CD8-positive, alpha-beta memory T cell (primary cell): ENCODE results near the gene ANKRD42. TPM values are rescaled to one million over a fixed set of nuclear protein-coding genes. Genes with fewer than 3 reads are reported as not detected.
A peak's percentile ranks its signal among the peaks of the same experiment; 100 is the strongest.
"Not testable (repeated sequence)": the region's sequence is repeated elsewhere in the genome, so short reads cannot be mapped to it uniquely, and the experiment has no call there.

Experiments used
- CTCF ChIA-PET: fragments of 350-600 bp; sonication (Branson Sonifier 250); formaldehyde crosslinking; loops from one replicate; lab custom pipeline; 2021; ENCODE audit warnings: antibody characterized with exemption; lab: Charles Lee
- POLR2A ChIA-PET: fragments of 350-600 bp; sonication (Branson Sonifier 250); formaldehyde crosslinking; loops from one replicate; lab custom pipeline; 2021; ENCODE audit warnings: antibody characterized with exemption; lab: Charles Lee
- DNase-seq, 5 donors: peaks; one replicate each; pipeline versions ENCODE4 v3.0.0 to v3.0.0-alpha.2; 2020 to 2022; ENCODE audit warnings: mixed read lengths in 1 of 5
- H3K27ac ChIP-seq: one replicate; pipeline ENCODE4 v1.7.0; 2013; ENCODE audit warnings: low read depth, mild to moderate bottlenecking, low read length, moderate library complexity
- H3K27me3 ChIP-seq: 2 replicates; pipeline ENCODE4 v1.7.0; 2013; ENCODE audit warnings: low read length, mild to moderate bottlenecking; ENCODE audit not compliant: insufficient read depth, poor library complexity, severe bottlenecking
- H3K36me3 ChIP-seq: 2 replicates; pipeline ENCODE4 v1.7.0; 2013; ENCODE audit warnings: mild to moderate bottlenecking, low read length, moderate library complexity; ENCODE audit not compliant: insufficient read depth
- H3K4me1 ChIP-seq: 2 replicates; pipeline ENCODE4 v1.7.0; 2013; ENCODE audit warnings: mild to moderate bottlenecking, low read length, moderate library complexity; ENCODE audit not compliant: insufficient read depth
- H3K4me3 ChIP-seq: 2 replicates; pipeline ENCODE4 v1.7.0; 2013; ENCODE audit warnings: mild to moderate bottlenecking, low read length
- H3K9me3 ChIP-seq: 2 replicates; pipeline ENCODE4 v1.7.0; 2013; ENCODE audit warnings: mild to moderate bottlenecking, low read length
- H3K27ac Mint-ChIP-seq, 8 donors: one replicate each; pipeline ENCODE4 v1.8.0; 2020 to 2021; ENCODE audit warnings: mixed read lengths in 8 of 8, mild to moderate bottlenecking in 6 of 8, inconsistent platforms in 3 of 8, moderate library complexity in 3 of 8
- H3K27me3 Mint-ChIP-seq, 2 donors: one replicate each; pipeline ENCODE4 v1.8.0; 2020 to 2021; ENCODE audit warnings: mixed read lengths in 2 of 2, mild to moderate bottlenecking in 1 of 2, moderate library complexity in 1 of 2
- H3K36me3 Mint-ChIP-seq, 3 donors: one replicate each; pipeline ENCODE4 v1.8.0; 2020 to 2021; ENCODE audit warnings: mixed read lengths in 3 of 3, inconsistent platforms in 1 of 3, mild to moderate bottlenecking in 1 of 3
- H3K4me1 Mint-ChIP-seq, 3 donors: one replicate each; pipeline ENCODE4 v1.8.0; 2020 to 2021; ENCODE audit warnings: mixed read lengths in 3 of 3, inconsistent platforms in 1 of 3, mild to moderate bottlenecking in 1 of 3
- H3K4me3 Mint-ChIP-seq, 7 donors: one replicate each; pipeline ENCODE4 v1.8.0; 2020 to 2021; ENCODE audit warnings: mixed read lengths in 7 of 7, mild to moderate bottlenecking in 6 of 7, moderate library complexity in 4 of 7, inconsistent platforms in 2 of 7
- H3K9me3 Mint-ChIP-seq, 5 donors: one replicate each; pipeline ENCODE4 v1.8.0; 2020 to 2022; ENCODE audit warnings: mixed read lengths in 5 of 5, mild to moderate bottlenecking in 3 of 5, moderate library complexity in 2 of 5, inconsistent platforms in 1 of 5
- polyA plus RNA-seq: library from polyadenylated mRNA; unstranded; fragments of 300-500 nt; fragmentation: Illumina TruSeq; gene quantifications from one replicate; pipeline ENCODE4 v1.2.3, GENCODE V29; 2021
- total RNA-seq, 2 experiments: library from RNA; stranded (reverse); gene quantifications; one replicate each; pipeline ENCODE4 v1.2.3, GENCODE V29; 2021

Gene ANKRD42
- total and polyA plus RNA-seq, 3 experiments from 2014 or later = 6.0 to 10.3 (median 9.7) TPM

- CTCF ChIA-PET = interaction anchor here (1.0 to 1.9 kb wide), 6 partner anchors 38 to 327 kb away, joined by 3 to 6 read pairs (median 4); partner anchors contain the start of genes CCDC90B, DDIAS and PCF11
- H3K27me3 ChIP-seq = no peaks in the 10 kb centered on the region
- H3K27ac ChIP-seq = peak overlapping the region; percentile 99
- Mint-ChIP-seq H3K27me3 (peaks cover 0 to 3% of the 10 kb centered on the region in 2 donors), H3K27ac (peak overlapping the region; percentile 98 to 100 (median 100)), H3K4me3 (peak overlapping the region; percentile 98 to 100 (median 99)), H3K9me3 (no peaks in the 10 kb centered on the region), H3K4me1 (peaks cover 50 to 65% (median 57%) of the 10 kb centered on the region in 3 donors), H3K36me3 (peaks cover 0 to 48% (median 11%) of the 10 kb centered on the region in 3 donors)
- no peaks in the 10 kb centered on the region for H3K9me3 ChIP-seq
- H3K4me1 ChIP-seq = peaks cover 34% of the 10 kb centered on the region
- peaks cover 5% of the 10 kb centered on the region for H3K36me3 ChIP-seq
- POLR2A ChIA-PET = interaction anchor here (0.6 to 2.5 kb wide), 6 partner anchors 9 to 293 kb away, joined by 3 to 22 read pairs (median 5); partner anchors contain the start of genes CCDC90B, DDIAS and PCF11
- peak overlapping the region; percentile 96 for H3K4me3 ChIP-seq
- DNase-seq = peak; percentile 58 to 84 (median 69)
These were observed 1.0 kb downstream of the ANKRD42 start for GRCh38 chr11:83194281-83195142.

- Mint-ChIP-seq H3K36me3 (peaks cover 4 to 50% (median 14%) of the 10 kb centered on the region in 3 donors), H3K4me3 (peak overlapping the region; percentile 98 to 100 (median 99)), H3K4me1 (peaks cover 54 to 70% (median 62%) of the 10 kb centered on the region in 3 donors), H3K27me3 (peaks cover 0 to 3% of the 10 kb centered on the region in 2 donors), H3K27ac (peak overlapping the region; percentile 98 to 100 (median 100)), H3K9me3 (no peaks in the 10 kb centered on the region)
- H3K4me1 ChIP-seq = peaks cover 34% of the 10 kb centered on the region
- H3K36me3 ChIP-seq = peaks cover 5% of the 10 kb centered on the region
- ChIA-PET POLR2A (interaction anchor here (0.6 to 2.5 kb wide), 3 partner anchors 38 to 127 kb away, joined by 3 to 22 read pairs (median 4); partner anchors contain the start of genes CCDC90B and PCF11), CTCF (interaction anchor here (1.1 to 1.4 kb wide), 3 partner anchors 55 to 293 kb away, joined by 3 to 4 read pairs (median 4); partner anchors contain the start of genes CCDC90B and DDIAS)
- peak overlapping the region; percentile 96 for H3K4me3 ChIP-seq
- H3K27me3 ChIP-seq = no peaks in the 10 kb centered on the region
- H3K9me3 ChIP-seq = no peaks in the 10 kb centered on the region
- DNase-seq = no peak
- H3K27ac ChIP-seq = peak overlapping the region; percentile 99
These were observed 1.6 kb downstream of the ANKRD42 start for GRCh38 chr11:83195143-83195466.

GRCh38 chr11:83195649-83196048, 2.1 kb downstream of the ANKRD42 start:
- Histone ChIP-seq H3K4me1 (peaks cover 34% of the 10 kb centered on the region), H3K9me3 (no peaks in the 10 kb centered on the region), H3K4me3 (no peak overlapping the region), H3K27me3 (no peaks in the 10 kb centered on the region), H3K36me3 (peaks cover 5% of the 10 kb centered on the region), H3K27ac (no peak overlapping the region)
- Mint-ChIP-seq H3K9me3 (no peaks in the 10 kb centered on the region), H3K27me3 (peaks cover 0 to 3% of the 10 kb centered on the region in 2 donors), H3K27ac (peak overlapping the region; percentile 79 to 100 (median 100)), H3K4me3 (peak overlapping the region; percentile 32 to 100 (median 99)), H3K4me1 (peaks cover 57 to 73% (median 68%) of the 10 kb centered on the region in 3 donors), H3K36me3 (peaks cover 4 to 50% (median 17%) of the 10 kb centered on the region in 3 donors)
- no peak for DNase-seq
- CTCF ChIA-PET = interaction anchor here (1.2 kb wide), 1 partner anchor 54 kb away, joined by 3 read pairs; no protein-coding TSS in a partner anchor
- POLR2A ChIA-PET = interaction anchor here (0.7 to 1.0 kb wide), 2 partner anchors 54 to 294 kb away, joined by 3 to 4 read pairs; partner anchors contain the start of gene DDIAS

- no peak overlapping the region for H3K4me3 Mint-ChIP-seq
- peaks cover 17 to 46% (median 21%) of the 10 kb centered on the region in 3 donors for H3K36me3 Mint-ChIP-seq
- Histone ChIP-seq H3K27me3 (no peaks in the 10 kb centered on the region), H3K4me3 (no peak overlapping the region), H3K27ac (no peak overlapping the region), H3K4me1 (peaks cover 18% of the 10 kb centered on the region), H3K9me3 (no peaks in the 10 kb centered on the region), H3K36me3 (no peaks in the 10 kb centered on the region)
- H3K27ac Mint-ChIP-seq = peak overlapping the region in 1 of 8 donors; percentile 4
- ChIA-PET CTCF (interaction anchor here (0.6 kb wide), 1 partner anchor 12 kb away, joined by 3 read pairs; no protein-coding TSS in a partner anchor), POLR2A (interaction anchor here (0.9 kb wide), 1 partner anchor 44 kb away, joined by 4 read pairs; the partner anchor contains the start of gene PCF11)
- H3K9me3 Mint-ChIP-seq = no peaks in the 10 kb centered on the region
- H3K4me1 Mint-ChIP-seq = peaks cover 28 to 41% (median 39%) of the 10 kb centered on the region in 3 donors
- DNase-seq = no peak
- no peaks in the 10 kb centered on the region for H3K27me3 Mint-ChIP-seq
These were observed 6.5 kb downstream of the ANKRD42 start for GRCh38 chr11:83200035-83200434.

- Histone ChIP-seq H3K4me1 (no peaks in the 10 kb centered on the region), H3K9me3 (no peaks in the 10 kb centered on the region), H3K36me3 (no peaks in the 10 kb centered on the region), H3K27me3 (no peaks in the 10 kb centered on the region), H3K27ac (no peak overlapping the region), H3K4me3 (no peak overlapping the region)
- Mint-ChIP-seq H3K9me3 (no peaks in the 10 kb centered on the region), H3K36me3 (peaks cover 21 to 69% (median 22%) of the 10 kb centered on the region in 3 donors), H3K4me3 (no peak overlapping the region), H3K27me3 (no peaks in the 10 kb centered on the region), H3K27ac (no peak overlapping the region), H3K4me1 (no peaks in the 10 kb centered on the region)
- ChIA-PET CTCF (no interaction called here), POLR2A (no interaction called here)
- DNase-seq = no peak
These were observed 12.2 kb downstream of the ANKRD42 start for GRCh38 chr11:83205608-83206185.

GRCh38 chr11:83206221-83206620, 12.7 kb downstream of the ANKRD42 start:
- no peaks in the 10 kb centered on the region for H3K9me3 ChIP-seq
- H3K4me3 ChIP-seq = no peak overlapping the region
- Mint-ChIP-seq H3K36me3 (peaks cover 21 to 68% (median 22%) of the 10 kb centered on the region in 3 donors), H3K27ac (peak overlapping the region in 1 of 8 donors; percentile 22), H3K27me3 (no peaks in the 10 kb centered on the region), H3K4me3 (no peak overlapping the region), H3K9me3 (no peaks in the 10 kb centered on the region), H3K4me1 (no peaks in the 10 kb centered on the region)
- H3K27me3 ChIP-seq = no peaks in the 10 kb centered on the region
- H3K27ac ChIP-seq = no peak overlapping the region
- no peaks in the 10 kb centered on the region for H3K4me1 ChIP-seq
- CTCF ChIA-PET = no interaction called here
- POLR2A ChIA-PET = no interaction called here
- no peaks in the 10 kb centered on the region for H3K36me3 ChIP-seq
- DNase-seq = no peak

- H3K9me3 ChIP-seq, H3K9me3 Mint-ChIP-seq, H3K27me3 Mint-ChIP-seq, H3K4me1 ChIP-seq, H3K4me1 Mint-ChIP-seq, H3K4me3 ChIP-seq, H3K27ac ChIP-seq, CTCF ChIA-PET, H3K27me3 ChIP-seq, DNase-seq, H3K36me3 ChIP-seq, H3K4me3 Mint-ChIP-seq, POLR2A ChIA-PET: not testable (repeated sequence)
- Mint-ChIP-seq H3K27ac (peak overlapping the region in 1 of 8 donors; percentile 29), H3K36me3 (peaks cover 16 to 69% (median 22%) of the 10 kb centered on the region in 3 donors)
These were observed 13.4 kb downstream of the ANKRD42 start for GRCh38 chr11:83206771-83207382.
